ENCODE data around the gene ITK.

Gene ITK

DNA sequence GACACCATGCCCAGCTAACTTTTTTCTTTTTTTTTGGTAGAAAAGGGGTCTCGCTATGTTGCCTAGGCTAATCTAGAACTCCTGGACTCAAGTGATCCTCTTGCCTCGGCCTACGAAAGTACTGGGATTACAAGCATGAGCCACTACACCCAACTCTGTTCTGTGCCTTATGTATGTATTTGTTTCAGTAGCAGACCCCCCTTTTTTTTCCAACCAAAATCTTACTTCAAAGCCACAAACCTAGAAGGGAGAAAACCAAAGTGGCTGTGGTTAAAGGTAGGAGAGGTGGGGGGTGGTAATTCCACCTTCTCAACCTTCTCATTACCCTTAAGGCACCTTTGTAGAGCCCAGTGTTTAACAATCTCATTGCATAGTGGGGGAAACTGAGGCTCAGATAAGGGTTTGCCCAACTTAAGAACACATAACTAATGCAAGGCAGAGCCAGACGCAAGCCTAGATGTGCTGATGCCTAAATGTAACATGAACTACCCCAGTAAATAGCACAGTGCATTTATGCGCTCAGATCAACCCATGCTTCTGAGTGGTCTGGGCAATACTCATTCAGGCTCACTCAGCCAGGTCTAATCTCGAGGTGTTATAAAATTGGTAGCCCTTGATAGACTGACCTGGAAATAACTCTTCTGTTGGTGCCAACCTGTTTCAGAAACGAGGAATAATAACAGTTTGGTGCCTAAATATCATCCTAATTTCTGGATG is 33.0 kb downstream of the ITK start:
- H3K9me3 Mint-ChIP-seq: no peaks in the 10 kb centered on the region
- ATAC-seq: no peak
- H3K36me3 Mint-ChIP-seq: no peaks in the 10 kb centered on the region
- no peak overlapping the region for H3K27ac Mint-ChIP-seq
- no peak overlapping the region for H3K4me3 Mint-ChIP-seq
- no peaks in the 10 kb centered on the region for H3K27me3 Mint-ChIP-seq
- peaks cover 43% of the 10 kb centered on the region for H3K4me1 Mint-ChIP-seq

- no peaks in the 10 kb centered on the region for H3K9me3 Mint-ChIP-seq
- no peaks in the 10 kb centered on the region for H3K36me3 Mint-ChIP-seq
- peaks cover 45% of the 10 kb centered on the region for H3K4me1 Mint-ChIP-seq
- H3K27ac Mint-ChIP-seq: no peak overlapping the region
- ATAC-seq: peak; percentile 34
- no peak overlapping the region for H3K4me3 Mint-ChIP-seq
- H3K27me3 Mint-ChIP-seq: no peaks in the 10 kb centered on the region
These were observed 33.8 kb downstream of the ITK start for GRCh38 chr5:157214415-157214814.

- ATAC-seq: peak; percentile 82
- H3K4me3 Mint-ChIP-seq: peak overlapping the region; percentile 38
- H3K27ac Mint-ChIP-seq: peak overlapping the region; percentile 25
- H3K27me3 Mint-ChIP-seq: no peaks in the 10 kb centered on the region
- H3K4me1 Mint-ChIP-seq: peaks cover 51% of the 10 kb centered on the region
- no peaks in the 10 kb centered on the region for H3K9me3 Mint-ChIP-seq
- H3K36me3 Mint-ChIP-seq: no peaks in the 10 kb centered on the region
These were observed 34.3 kb downstream of the ITK start for GRCh38 chr5:157214861-157215513.

- Mint-ChIP-seq H3K27me3 (no peaks in the 10 kb centered on the region), H3K4me1 (peaks cover 54% of the 10 kb centered on the region), H3K27ac (peak overlapping the region; percentile 25), H3K36me3 (no peaks in the 10 kb centered on the region), H3K9me3 (no peaks in the 10 kb centered on the region), H3K4me3 (peak overlapping the region; percentile 38)
- no peak for ATAC-seq
These were observed 35.0 kb downstream of the ITK start for GRCh38 chr5:157215514-157216167.

DNA sequence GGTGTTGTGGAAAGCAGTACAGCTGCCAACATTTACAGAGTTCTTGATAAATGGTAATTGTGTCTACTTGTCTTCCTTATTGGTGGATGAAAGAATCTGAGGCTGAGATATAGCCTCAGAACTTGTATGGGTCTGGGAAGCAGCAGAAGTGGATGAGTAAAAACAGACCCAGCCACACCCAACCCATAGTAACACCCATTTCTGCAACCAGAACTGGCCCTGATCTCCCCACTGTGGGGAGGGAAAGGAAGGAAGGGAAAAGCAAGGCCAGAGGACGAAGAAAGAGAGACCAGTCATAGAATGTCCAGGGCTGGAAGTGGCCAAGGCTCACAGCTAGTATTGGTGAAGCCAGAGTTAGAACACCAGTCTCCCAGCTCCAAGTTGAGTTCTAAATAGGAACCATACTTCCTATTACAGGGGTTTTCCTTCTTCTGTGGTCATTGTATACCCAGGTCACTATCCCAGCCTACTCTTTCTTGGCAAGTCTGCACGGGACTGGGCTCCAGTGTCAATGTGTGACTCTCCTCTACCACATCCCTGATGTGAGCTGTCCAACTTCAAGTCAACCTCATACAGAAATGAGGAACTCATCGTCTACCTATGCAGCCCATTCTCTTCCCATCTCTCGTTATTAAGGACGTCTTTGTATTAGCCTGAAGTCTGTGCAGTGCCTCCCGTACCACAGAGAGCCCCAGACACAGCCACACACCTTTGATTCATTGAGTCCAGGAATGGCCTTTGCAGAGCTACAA is 35.9 kb downstream of the ITK start:
- Mint-ChIP-seq H3K4me1 (peaks cover 54% of the 10 kb centered on the region), H3K4me3 (no peak overlapping the region), H3K36me3 (no peaks in the 10 kb centered on the region), H3K9me3 (no peaks in the 10 kb centered on the region), H3K27me3 (no peaks in the 10 kb centered on the region), H3K27ac (no peak overlapping the region)
- ATAC-seq: peak; percentile 18

DNA sequence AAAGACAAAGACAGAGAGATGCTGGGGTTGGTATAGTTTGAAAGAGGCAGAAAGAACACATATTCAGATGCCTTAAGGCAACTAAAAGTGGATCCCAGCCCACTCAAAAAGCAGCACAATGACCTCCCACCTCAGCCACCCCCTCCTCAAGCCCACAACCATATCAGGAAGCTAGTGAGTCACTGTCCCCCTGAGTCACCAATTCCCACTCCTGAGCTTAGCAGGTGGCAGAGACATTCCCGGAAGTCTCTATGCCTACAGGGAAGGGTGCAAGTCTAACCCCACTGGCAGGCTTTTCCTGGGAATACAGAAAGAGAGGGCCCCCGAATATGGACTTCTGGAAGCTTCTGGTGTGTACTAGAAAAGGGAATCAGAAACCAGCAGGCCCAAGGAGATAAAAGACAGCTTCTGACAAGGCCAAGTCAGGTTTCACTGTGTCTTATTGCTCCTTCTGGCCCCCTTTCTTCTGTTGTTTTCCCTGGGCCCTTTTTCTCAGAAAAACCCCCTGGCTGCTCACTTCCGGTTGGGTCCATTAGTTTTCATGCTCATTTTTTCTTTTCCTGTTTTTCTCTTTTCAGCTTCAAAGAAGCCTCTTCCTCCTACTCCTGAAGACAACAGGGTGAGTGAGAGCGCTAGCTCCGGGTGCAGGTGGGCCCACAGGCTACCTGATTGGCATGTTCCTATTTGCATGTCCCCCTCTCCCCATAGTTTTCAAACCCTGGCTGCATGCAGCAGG is 36.8 kb downstream of the ITK start:
- no peak for ATAC-seq
- Mint-ChIP-seq H3K27ac (peak overlapping the region; percentile 48), H3K4me3 (no peak overlapping the region)

DNA sequence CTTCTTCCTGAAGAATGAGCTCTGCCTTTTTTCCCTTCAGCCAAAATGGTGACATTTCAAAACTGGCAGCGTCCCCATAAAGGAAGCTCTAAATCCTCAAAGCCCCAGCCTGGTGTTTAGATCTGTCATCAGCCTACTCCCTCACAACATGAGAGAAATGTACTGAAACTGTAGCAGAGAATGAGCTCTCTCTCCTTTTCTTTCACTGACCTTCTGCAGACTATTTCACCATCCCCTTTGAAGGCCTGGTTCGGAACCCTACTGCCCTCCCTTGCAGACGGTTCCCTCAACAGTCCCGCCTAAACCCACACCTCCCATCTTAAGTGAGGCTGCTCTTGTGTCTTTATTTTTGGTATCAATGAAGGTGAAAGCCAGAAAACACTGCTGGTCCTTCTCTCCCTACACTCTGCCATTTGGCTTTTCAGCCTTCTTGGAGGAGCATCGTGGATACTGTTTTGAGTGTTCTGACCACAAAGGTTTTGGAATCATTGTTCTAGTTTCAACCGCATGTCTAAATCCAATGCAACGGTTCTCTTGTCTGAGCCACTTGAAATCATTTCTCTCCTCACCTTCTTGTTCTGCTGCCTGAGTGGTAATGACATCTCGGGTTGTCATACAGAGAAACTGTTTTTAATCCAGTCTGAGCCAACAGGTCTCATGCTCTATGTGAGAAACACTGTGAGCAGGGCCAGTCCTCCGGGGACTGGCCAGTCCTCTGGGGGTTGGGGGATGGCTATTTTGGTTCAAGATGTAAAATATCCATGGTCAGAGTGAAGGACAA is 39.0 kb downstream of the ITK start:
- Mint-ChIP-seq H3K4me1 (peaks cover 63% of the 10 kb centered on the region), H3K36me3 (no peaks in the 10 kb centered on the region), H3K4me3 (no peak overlapping the region), H3K27ac (peak overlapping the region; percentile 26), H3K27me3 (no peaks in the 10 kb centered on the region), H3K9me3 (no peaks in the 10 kb centered on the region)
- peak; percentile 67 for ATAC-seq

More for the DNA sequence above, 36.8 kb downstream of the ITK start:
- Mint-ChIP-seq H3K36me3 (no peaks in the 10 kb centered on the region), H3K9me3 (no peaks in the 10 kb centered on the region), H3K27me3 (no peaks in the 10 kb centered on the region), H3K4me1 (peaks cover 63% of the 10 kb centered on the region)

GRCh38 chr5:157221959-157222358 is 41.3 kb downstream of the ITK start:
- Mint-ChIP-seq H3K4me1 (peaks cover 46% of the 10 kb centered on the region), H3K36me3 (no peaks in the 10 kb centered on the region)

GRCh38 chr5:157222506-157223230 is 42.0 kb downstream of the ITK start:
- H3K27me3 Mint-ChIP-seq: no peaks in the 10 kb centered on the region
- H3K27ac Mint-ChIP-seq: no peak overlapping the region
- no peaks in the 10 kb centered on the region for H3K36me3 Mint-ChIP-seq
- H3K4me3 Mint-ChIP-seq: no peak overlapping the region
- ATAC-seq: peak; percentile 54
- no peaks in the 10 kb centered on the region for H3K9me3 Mint-ChIP-seq
- peaks cover 39% of the 10 kb centered on the region for H3K4me1 Mint-ChIP-seq

More at GRCh38 chr5:157221959-157222358, 41.3 kb downstream of the ITK start:
- no peak overlapping the region for H3K4me3 Mint-ChIP-seq
- H3K27me3 Mint-ChIP-seq: no peaks in the 10 kb centered on the region
- no peak for ATAC-seq
- no peak overlapping the region for H3K27ac Mint-ChIP-seq
- no peaks in the 10 kb centered on the region for H3K9me3 Mint-ChIP-seq

GRCh38 chr5:157225469-157226422 is 45.1 kb downstream of the ITK start:
- Mint-ChIP-seq H3K4me1 (peaks cover 23% of the 10 kb centered on the region), H3K36me3 (no peaks in the 10 kb centered on the region), H3K9me3 (no peaks in the 10 kb centered on the region), H3K27me3 (no peaks in the 10 kb centered on the region), H3K27ac (no peak overlapping the region), H3K4me3 (no peak overlapping the region)
- ATAC-seq: no peak

DNA sequence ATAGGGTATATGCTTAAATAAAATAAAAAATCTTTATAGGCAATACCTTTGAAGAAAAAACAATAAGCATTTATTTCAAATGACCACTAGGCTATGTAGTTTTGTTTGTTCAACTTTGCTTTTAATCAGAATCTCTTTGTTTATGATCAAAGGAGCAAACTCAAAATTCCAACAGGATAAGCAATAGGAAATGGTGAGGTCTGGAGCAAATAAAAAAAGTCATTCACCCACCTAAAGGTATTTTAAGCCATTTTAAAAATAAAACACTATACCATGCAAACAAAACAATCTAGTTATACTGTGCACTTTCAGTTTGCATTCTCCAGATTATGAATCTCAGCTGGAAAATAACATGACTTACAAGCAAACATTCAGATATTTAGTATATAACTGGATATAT is 50.0 kb downstream of the ITK start:
- Mint-ChIP-seq H3K36me3 (no peaks in the 10 kb centered on the region), H3K27me3 (no peaks in the 10 kb centered on the region), H3K9me3 (no peaks in the 10 kb centered on the region), H3K4me1 (peaks cover 6% of the 10 kb centered on the region), H3K4me3 (no peak overlapping the region), H3K27ac (no peak overlapping the region)
- ATAC-seq: no peak

DNA sequence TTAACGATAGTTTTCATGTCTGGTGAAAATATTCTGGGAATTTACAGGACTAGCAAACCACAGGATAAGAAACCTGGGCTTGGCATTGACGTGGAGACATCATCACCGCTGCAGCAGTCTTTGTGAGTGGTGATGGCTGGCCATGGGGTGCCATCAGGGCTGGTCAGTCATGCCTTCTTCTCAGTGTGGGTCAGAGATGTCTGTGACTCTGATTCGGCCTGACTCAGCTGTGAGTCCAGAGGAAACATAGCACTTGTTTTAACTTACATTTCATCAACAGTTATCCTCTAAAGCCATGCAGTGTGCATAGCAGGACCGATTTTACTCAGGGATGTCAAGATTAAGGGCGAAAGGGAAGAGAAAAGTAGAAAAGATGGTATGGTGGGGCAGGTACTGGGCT is 52.1 kb downstream of the ITK start:
- H3K4me1 Mint-ChIP-seq: no peaks in the 10 kb centered on the region
- no peaks in the 10 kb centered on the region for H3K27me3 Mint-ChIP-seq
- no peak overlapping the region for H3K4me3 Mint-ChIP-seq
- no peak for ATAC-seq
- no peak overlapping the region for H3K27ac Mint-ChIP-seq
- H3K9me3 Mint-ChIP-seq: no peaks in the 10 kb centered on the region
- H3K36me3 Mint-ChIP-seq: no peaks in the 10 kb centered on the region

GRCh38 chr5:157233515-157233914 is 52.9 kb downstream of the ITK start:
- no peak overlapping the region for H3K4me3 Mint-ChIP-seq

More at GRCh38 chr5:157233515-157233914, 52.9 kb downstream of the ITK start:
- Mint-ChIP-seq H3K9me3 (no peaks in the 10 kb centered on the region), H3K27ac (no peak overlapping the region), H3K27me3 (no peaks in the 10 kb centered on the region), H3K4me1 (no peaks in the 10 kb centered on the region), H3K36me3 (no peaks in the 10 kb centered on the region)
- no peak for ATAC-seq
